ENCODE data around the gene ARNT2.
"Not testable (repeated sequence)": the region's sequence is repeated elsewhere in the genome, so short reads cannot be mapped to it uniquely, and the experiment has no call there.

Gene ARNT2

DNA sequence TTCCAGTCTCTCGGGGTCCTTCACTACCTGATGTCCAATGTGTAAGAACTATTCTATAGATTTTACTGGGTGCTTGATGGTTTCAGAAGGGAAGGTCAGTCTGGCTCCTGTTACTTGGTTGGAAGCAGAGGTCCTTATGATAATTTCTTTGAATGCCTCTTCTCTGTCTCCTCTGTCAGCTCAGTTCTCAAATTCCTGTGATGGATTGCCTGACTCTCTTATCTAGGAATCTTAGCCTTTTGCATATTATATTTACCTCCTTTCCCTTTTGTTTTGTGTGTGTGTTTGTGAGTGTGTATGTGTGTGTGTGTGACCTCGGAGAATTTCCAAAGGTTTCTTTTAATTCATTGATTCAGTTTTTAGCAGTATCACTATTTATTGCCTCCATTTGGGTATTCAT lies 88.2 kb downstream of the ARNT2 start:
- DNase-seq (ENCODE audit: low spot score), result no peak

DNA sequence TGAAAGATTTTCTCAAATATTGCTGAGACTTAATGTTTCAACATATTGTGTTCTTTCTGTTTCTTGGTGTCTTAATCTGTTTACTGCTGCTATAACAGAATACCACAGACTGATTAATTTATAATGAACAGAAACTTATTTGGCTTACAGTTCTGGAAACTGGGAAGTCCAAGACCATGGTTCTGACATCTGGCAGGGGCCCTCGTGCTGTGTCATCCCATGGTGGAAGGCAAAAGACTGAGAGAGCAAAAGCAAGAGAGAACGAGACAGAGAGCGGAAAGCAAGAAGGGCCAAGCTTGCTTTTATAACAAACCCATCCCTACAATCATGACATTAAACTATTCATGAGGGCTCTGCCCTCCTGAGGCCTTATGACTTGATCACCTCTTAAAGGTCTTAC lies 88.7 kb downstream of the ARNT2 start:
- no peak for DNase-seq (ENCODE audit: low spot score)

DNA sequence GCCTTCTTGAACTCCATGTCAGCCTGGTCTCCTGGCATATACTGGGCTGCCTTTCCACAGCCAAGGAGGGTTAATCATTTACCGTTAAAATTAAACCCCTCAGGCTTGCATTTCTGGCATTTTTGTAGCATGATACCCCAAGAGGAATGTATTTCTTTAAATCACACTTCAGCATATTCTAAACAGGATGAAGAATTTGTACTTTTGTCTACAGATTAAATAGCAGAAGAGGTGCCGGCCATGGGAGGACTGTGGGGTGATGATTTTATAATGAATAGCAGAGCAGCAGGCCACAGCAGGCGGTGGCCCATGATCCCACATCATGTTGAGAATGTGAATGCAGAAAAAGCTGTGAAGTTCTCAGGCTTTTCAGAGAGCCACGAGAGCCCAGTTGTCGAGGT lies 90.2 kb downstream of the ARNT2 start:
- DNase-seq (ENCODE audit: low spot score), result no peak

DNA sequence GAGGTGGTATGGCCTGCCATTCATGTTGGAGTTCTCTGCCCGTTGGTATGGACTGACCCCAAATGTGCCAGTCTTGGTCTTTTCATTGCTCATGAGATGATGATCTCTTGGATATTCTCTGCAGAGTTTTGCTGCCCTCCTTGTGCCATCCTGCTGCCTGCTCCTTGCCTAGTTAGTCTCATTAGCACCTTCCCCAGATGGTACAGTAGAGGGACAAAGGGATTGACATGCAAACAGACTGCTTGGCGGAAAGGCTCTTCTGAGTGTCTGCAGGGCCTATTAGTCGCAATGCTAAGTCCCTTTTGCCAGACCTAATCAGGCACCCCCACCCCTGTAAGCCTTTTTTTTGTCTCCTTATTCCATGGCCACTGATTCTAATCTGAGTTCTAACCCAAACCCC lies 90.6 kb downstream of the ARNT2 start:
- no peak for DNase-seq (ENCODE audit: low spot score)

DNA sequence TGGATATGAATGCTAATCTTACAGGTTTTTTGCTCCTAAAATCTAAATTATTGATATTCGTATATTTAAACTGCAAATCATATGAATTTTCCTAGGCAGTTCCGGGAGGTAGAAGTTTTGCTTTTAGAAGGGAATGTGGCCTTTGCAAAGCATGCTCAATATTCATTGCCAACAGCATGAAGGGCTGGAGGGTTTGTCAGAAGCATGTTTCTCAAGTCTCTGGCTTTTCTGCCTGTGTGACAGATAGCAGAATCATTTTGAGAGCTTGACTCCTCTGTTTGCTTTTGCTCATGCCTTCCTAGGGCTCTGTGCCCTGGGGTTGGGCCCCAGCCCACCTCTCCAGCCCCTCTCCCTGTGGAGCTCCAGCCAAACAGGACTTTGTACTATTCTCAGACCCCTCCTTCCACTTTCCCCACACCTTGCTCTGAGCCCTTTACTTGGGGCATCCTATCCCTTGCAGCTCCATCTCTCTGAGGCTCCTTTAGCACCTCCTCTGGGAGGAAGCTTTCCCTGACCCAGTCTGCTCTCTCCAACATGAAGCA lies 91.3 kb downstream of the ARNT2 start:
- DNase-seq (ENCODE audit: low spot score), result no peak

DNA sequence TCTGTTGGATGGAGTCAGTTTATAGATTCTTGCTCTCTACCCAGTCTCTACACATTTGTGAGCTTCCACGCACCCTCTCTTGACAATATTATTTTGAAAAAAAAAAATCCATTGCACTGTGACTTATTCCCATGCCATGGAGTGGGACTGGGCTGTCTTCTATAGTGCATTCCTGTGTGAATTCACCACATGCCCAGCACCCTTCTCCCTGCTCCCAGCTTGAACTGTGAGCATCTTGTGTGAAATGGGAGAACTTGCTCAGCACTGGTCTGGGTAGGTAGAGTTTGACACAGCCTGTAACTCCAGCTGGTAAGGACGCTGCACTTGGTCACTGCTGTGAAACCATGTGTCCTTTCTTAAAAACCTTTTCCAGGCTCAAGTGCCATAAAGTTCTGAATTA lies 91.9 kb downstream of the ARNT2 start:
- no peak for DNase-seq (ENCODE audit: low spot score)

DNA sequence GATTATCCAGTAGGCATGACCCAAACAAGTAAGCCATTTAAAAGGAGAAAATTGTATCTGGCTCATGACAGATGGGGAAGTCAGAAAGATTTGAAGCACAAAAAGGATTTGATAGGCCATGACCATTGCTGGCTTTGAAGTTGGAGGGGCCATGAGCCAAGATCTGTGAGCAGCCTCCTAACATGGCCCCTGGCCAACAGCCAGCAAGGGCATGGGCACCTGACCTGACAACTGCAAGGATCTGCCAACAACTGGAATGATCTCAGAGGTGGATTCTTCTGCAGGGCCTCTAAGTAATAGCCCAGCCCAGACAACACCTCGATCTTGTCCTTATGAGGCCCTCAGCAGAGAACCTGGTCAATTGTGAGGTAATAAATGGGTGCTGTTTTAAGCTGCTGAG lies 93.0 kb downstream of the ARNT2 start:
- no peak for DNase-seq (ENCODE audit: low spot score)

DNA sequence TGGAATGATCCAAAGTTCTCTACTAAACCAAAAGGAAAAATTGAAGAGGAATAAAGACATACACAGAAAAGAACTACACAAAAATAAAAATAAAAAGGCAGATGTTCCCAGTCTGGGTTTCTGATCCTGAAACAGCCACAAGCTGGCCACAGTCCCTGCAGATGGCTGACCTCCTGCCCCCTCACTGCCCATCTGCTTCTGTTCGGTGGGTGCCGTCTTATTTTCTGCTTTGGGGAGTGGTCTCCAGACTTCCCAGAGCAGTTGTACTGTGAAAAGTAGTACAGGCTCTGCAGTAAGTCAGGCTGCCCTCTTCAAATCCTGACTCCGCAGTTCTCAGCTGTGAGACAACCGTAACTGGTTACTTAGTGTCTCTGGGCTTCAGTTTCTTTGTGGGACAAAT lies 94.5 kb downstream of the ARNT2 start:
- no peak for DNase-seq (ENCODE audit: low spot score)

DNA sequence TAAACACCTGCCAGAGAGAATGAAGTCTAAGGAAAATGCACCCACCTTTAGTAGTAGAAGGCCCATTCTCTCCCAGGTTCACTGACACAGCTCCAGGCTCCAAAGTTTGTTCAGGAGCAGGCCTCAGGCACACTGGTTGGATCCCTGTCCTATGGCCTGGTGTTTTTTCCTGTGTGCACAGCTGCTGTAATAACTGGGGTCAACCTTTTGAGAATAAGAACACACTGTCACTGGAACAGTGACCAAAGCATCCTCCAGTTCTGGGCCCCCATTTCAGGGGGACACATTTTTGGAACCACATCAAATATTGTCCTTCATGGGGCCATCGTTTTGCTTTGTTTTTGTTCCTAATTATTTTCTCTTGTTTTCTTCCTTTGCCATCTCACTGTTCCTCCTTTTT lies 95.8 kb downstream of the ARNT2 start:
- DNase-seq (ENCODE audit: low spot score), result no peak

DNA sequence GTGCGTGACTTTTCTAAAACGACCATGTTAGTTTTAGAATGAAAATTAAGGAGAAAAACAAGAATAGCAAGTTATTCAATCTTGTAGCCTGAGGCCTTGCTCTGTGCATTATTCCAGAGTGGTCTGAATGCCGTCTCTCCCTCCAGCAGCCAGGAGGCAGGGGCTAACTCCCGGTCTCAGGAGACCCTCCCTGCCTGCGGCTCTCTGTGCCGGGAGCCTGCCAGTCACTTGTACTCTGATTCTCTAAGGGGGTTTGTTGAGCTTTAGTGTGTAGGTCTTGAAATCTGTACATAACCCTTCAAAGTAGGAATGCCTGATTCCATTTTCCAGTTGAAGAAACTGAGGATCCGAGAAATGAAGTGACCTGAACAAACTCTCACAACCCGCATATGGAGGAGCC lies 97.3 kb downstream of the ARNT2 start:
- DNase-seq (ENCODE audit: low spot score), result no peak

DNA sequence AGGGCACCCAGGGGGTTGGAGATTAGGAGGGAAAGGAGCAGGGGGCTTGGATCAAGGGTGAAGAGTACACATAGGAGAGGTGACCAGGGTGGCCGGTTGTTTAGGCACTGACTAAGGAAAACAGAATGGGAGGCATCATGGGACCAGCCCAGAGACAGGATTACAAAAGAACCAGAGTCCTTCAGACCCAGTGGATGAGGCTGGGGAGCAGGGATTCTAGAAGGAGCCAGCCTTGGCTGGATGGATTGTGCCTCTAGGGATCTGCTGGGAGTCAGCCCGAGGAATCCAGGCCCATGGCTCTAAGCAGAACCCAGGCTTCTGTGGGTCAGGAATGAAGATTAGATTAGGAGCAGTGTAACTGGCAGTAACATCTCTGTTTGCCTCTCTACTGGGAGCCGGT lies 98.6 kb downstream of the ARNT2 start:
- no peak for DNase-seq (ENCODE audit: low spot score)

DNA sequence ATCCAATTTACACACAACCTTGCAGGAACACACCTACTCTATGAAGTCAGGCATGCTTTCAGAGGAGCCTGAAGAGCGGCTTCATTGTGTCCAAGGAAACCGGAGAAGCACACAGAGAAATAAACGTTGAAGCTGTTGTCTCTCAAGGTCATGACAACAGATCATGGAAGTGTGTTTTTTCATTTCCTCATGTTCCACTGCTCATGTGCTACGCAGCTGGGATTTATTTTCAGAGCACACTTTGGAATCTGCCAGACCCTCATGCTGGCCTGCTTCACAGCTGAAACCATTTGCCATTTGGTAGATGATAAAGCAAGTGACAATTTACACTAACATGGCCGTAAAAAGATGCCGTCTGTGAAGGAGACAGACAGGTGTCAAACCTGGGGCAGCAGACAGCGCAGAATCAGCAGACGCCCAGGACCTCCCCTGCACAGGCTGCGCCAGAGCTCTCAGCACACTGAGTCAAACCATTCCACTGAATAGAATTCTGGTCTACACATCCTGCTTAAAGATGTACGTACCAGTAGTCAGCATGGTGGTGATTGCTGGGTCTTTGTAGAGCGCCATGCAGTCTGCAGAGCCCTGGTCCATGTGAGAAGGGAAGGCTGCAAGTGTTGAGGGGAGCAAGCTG lies 99.3 kb downstream of the ARNT2 start:
- no peak for DNase-seq (ENCODE audit: low spot score)

DNA sequence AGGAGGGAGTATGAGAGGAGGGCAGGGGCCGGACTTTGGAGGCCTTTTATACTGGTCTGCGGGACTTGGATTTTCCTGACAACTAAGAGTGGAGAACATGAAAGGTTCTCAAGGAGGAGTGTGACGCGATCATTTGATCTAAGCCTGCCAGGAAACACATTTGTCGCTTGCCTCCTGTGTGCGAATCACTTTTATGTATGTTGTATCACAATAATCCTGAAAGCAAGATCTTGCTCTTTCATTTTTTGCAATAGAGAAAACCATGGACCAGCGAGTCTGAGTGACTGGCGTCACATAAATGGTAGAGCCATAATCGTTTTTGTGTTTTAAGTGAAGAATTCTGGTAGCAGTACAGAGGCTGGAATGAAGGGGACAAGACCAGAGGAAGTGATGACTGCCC lies 100.7 kb downstream of the ARNT2 start:
- DNase-seq (ENCODE audit: low spot score), result no peak

DNA sequence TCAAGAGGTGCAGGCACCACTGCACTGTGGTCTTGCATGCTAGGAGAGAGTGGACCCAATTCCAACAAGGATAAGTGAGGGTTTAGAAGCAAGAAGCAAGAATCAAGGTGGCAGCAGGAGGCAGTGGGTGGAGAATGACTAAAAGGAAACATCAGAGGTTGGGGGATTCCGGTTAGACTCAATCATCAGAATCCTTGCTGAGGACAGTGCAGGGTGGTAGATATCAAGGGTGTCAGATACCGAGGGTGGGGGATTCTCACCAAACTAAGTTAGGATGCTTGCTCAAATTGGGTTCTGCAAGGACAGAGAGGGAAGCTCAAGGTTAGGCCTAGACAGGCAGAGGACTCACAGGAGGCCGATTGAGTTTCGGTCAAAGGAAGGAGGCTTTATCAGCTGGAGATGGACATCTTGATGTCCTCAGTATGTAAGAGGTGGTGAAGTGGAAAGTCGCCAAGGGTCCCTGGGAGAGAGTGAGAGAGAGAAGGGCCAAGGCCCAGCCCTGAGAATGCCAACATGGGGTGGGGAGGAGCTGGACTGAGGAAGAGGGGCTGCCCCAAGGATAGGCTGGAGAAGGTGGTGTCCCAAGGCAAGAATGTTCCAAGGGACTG lies 102.2 kb downstream of the ARNT2 start:
- no peak for DNase-seq (ENCODE audit: low spot score)

DNA sequence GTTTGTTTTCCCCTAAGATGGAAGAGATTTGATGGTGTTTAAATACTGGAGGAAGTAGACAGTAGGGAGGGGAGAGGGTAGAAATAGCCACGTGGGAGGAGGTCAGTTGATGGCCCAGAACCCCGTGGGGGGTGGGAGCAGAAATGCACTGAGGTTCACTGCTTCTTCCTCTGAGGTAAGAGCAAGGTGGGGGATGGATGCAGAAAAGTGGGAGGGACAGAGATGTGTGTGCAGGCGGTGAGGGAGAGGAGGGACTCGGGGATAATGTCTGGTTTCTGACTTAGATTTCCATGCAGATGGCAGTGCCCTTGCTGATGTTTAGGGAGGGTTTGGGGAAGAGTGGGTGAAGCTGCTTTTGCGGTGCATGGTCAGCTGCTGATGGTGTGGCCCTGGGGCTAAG lies 102.9 kb downstream of the ARNT2 start:
- DNase-seq (ENCODE audit: low spot score), result no peak

DNA sequence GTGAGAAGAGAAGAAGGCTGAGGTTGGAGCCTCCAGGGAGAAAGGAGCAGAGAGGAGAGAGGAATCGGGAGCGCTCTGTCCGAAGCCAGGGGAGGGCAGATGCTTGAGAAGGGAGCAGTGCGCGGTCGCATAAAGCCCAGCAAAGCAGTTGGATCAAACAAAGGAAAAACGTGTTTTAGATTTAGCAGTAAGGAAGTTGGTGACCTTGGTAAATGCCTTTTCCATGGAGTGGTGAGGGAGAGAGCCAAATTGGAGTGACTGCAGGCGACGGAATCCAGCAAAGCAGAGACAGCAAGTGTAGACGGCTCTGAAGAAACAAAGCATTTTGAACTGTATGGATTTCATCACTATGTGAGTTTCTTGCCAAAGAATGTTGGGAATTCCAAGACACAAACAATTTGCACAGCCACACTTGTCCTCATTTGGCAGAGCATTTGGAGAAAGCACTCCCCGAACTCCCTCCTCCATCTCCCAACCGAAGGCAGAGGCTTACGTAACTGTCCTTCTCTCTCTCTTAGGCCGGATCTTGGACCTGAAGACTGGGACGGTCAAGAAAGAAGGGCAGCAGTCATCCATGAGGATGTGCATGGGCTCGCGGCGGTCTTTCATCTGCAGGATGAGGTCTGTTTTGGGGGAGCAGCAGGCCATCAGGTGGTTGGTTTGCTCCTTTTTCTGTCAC lies 103.6 kb downstream of the ARNT2 start:
- DNase-seq (ENCODE audit: low spot score), result no peak

DNA sequence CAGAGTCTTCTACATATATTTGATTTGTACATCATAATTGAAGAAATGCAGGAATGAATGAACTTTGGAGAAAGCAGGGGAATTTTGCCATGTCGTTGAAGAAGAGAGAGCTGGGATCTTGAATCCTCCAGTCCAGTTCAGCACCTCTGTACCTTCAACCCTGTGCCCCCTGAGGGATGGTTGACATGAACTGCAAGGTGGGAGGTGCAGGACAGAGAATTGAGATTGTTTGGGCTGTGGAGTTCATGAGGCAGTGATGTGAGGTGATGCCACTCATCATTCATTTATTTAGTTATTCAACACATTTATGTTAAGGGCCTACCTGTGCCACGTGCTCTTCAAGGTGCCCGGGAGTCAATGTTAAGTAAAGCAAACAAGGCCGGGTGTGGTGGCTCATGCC lies 104.6 kb downstream of the ARNT2 start:
- DNase-seq (ENCODE audit: low spot score), result no peak

DNA sequence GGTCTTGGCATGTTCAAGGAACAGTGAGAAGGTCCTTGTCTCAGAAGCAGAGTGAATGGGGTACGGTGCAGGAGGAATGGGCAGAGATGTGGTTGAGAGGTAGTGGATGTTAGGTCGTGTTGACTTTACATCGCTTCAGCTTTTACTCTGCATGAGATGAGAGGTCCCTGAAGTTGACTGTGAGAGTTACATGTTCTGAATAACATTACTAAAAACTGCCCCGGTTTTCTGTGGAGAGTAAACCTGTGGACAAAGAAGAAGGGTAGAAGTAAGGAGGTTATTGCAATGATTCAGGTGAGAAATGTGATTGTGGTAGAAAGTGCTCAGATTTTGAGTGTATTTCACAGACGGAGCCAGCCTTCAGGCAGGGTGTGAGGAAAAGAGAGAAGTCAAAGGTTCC lies 105.6 kb downstream of the ARNT2 start:
- DNase-seq (ENCODE audit: low spot score), result no peak

DNA sequence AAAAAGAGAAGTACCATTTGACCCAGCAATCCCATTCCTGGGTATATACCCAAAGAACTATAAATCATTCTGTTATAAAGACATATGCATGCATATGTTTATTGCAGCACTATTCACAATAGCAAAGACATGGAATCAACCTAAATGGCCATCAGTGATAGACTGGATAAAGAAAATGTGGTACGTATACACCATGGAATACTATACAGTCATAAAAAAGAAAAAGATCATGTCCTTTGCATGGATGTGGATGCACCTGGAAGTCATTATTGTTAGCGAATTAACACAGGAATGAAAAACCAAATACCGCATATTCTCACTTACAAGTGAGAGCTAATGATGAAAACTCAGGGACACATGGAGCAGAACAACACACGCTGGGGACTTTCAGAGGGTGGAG lies 106.8 kb downstream of the ARNT2 start:
- DNase-seq (ENCODE audit: low spot score), result not testable (repeated sequence)

DNA sequence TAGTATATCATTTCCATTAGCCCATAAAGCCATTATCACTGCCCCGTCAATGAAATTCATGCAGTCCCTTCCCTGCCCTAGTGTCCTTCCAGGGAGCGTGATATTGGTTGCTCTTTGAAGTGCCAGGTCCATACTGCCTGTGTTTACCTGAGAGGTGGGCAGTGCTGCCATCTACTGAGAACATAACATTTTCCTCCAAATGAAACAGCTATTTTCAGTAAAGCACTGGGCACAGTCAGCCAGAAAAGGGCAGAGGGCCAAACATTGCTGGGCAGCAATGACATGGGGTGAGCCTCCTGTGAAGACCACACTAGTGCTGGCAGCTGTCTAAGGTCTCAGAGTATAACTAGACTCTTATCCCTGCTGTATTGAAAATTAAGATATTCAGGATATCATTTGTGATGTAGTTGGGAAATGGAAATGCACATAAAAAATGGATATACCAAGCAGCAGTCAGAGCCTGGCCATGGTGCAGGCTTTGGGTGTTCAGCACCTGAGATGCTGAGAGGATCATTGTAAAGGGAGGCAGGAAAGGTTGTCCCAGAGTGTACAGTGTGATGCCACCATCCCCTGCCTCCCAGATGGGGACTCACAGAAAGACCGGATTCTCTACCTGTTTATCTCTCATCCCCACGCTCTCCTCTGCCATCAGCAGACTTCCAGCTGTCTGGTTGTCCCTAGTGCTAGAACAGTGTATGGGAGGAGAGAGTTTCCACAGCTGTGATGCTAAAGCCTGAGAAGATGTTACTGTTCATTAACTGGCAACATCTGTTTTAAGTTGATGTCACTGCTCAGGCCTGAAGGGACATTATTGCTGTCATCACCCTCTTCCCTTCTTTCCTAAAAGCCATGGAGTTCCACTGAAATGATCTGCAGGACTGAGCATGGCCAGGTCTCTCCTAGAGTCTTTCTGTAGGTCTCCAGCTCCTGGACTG lies 108.8 kb downstream of the ARNT2 start:
- DNase-seq (ENCODE audit: low spot score), result no peak

DNA sequence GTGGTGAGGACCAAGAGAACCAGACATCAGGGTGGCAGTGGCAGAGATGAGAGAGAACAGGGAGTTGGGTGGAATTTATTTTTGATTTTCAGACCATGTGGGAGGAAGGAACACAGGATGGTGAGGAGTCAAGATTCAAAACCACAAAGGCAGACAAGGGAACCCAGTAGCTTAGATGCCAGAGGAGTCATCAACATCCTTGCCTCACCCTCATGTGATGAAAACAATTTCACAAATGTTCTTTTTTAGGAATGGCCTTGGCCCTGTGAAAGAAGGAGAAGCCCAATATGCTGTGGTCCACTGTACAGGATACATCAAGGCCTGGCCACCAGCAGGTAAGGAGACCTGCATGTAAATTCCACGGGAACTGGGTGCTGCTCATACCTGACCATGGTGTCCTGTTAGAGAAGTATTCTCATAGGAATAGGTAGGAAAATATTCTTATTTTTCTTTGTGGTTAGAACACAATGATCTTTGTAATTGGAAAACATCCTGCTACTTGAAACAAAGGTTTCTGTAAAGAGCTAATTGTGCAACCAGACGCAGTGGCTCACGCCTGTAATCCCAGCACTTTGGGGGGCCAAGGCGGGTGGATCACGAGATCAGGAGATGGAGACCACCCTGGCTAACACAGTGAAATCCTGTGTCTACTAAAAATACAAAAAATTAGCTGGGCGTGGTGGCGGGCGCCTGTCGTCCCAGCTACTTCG lies 110.0 kb downstream of the ARNT2 start:
- no peak for DNase-seq (ENCODE audit: low spot score)

DNA sequence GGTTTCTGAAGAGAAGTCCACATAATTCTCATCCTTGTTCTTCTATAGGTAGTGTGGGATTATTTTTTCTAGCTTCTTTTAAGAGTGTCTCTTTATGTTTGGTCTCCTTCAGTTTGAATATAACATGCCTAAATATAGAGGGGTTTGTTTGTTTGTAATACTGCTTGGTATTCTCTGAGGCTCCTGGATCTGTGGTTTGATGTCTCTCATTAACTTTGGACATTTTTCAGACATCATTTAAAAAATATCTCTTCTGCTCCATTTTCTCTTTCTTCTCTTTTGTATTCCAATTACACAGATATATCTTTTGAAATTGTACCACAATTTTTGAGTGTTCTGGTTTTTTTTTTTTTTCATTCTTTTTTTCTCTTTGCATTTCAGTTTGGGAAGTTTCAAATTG lies 113.1 kb downstream of the ARNT2 start:
- DNase-seq (ENCODE audit: low spot score), result no peak
